Endothelial cell of umbilical vein (primary cell): ENCODE data around the gene SERPINB11. TPM values are rescaled to one million over a fixed set of nuclear protein-coding genes. Genes with fewer than 3 reads are reported as not detected.

ENCODE experiments used
- BruUV-seq: library from RNA; stranded (reverse); fragments of 400-500 nt; replicated peaks from 2 replicates; lab custom pipeline; 2021; lab: Mats Ljungman, UMichigan
- CTCF ChIA-PET: fragments of 300-600, 350-600 bp; sonication (Branson Sonifier 250); formaldehyde crosslinking; loops from one replicate; lab custom pipeline; 2021; ENCODE audit warnings: antibody characterized with exemption, inconsistent platforms; lab: Charles Lee
- POLR2A ChIA-PET: fragments of 300-600, 350-600 bp; sonication (Branson Sonifier 250); formaldehyde crosslinking; loops from one replicate; lab custom pipeline; 2021; ENCODE audit warnings: antibody characterized with exemption, inconsistent platforms; lab: Charles Lee
- DNase-seq: peaks from one replicate; pipeline ENCODE4 v3.0.0-alpha.2; 2011; ENCODE audit warnings: low read depth, low spot score
- FAIRE-seq: peaks from 2 replicates; lab custom pipeline; 2011; peaks lifted over from hg19 to GRCh38; lab: Jason Lieb, UNC
- H2AFZ ChIP-seq: 2 replicates; pipeline ENCODE4 v1.6.0; 2012; ENCODE audit warnings: low read depth, low read length, control low read depth, inconsistent platforms
- H3K27ac ChIP-seq: 2 replicates; pipeline ENCODE4 v1.5.1; 2011; ENCODE audit warnings: low read depth, mild to moderate bottlenecking, control low read depth, low read length, moderate library complexity; ENCODE audit not compliant: insufficient read depth
- H3K27me3 ChIP-seq, 2 experiments: 2 replicates each; pipeline versions ENCODE4 v1.6.0 to v1.6.1; 2011; ENCODE audit warnings: low read length in 2 of 2, mixed read lengths in 1 of 2; ENCODE audit not compliant: control insufficient read depth in 2 of 2, insufficient read depth in 2 of 2
- H3K36me3 ChIP-seq, 2 experiments: 2 replicates in 1 of 2; 3 replicates in 1 of 2; pipeline ENCODE4 v1.5.1; 2011; ENCODE audit warnings: low read length in 2 of 2, mild to moderate bottlenecking in 1 of 2, moderate library complexity in 1 of 2; ENCODE audit not compliant: control insufficient read depth in 2 of 2, insufficient read depth in 2 of 2; ENCODE audit errors: extremely low read depth in 1 of 2
- H3K4me1 ChIP-seq: 3 replicates; pipeline ENCODE4 v1.5.1; 2011; ENCODE audit warnings: mild to moderate bottlenecking, low read length; ENCODE audit not compliant: control insufficient read depth, insufficient read depth; ENCODE audit errors: extremely low read depth
- H3K4me2 ChIP-seq: 2 replicates; pipeline ENCODE4 v1.6.1; 2011; ENCODE audit warnings: low read length, control low read depth, mixed read lengths; ENCODE audit not compliant: insufficient read depth
- H3K4me3 ChIP-seq, 3 experiments: fragments of 200-600 bp in 1 of 3; sonication (generic), shearing (Covaris generic) in 1 of 3; replicated peaks in 1 of 3; 2 replicates each; pipeline ENCODE4 v1.5.1; 2011 to 2016; ENCODE audit warnings: control low read depth in 3 of 3, low read length in 3 of 3, mild to moderate bottlenecking in 2 of 3, inconsistent platforms in 1 of 3, low read depth in 1 of 3, moderate library complexity in 1 of 3; ENCODE audit not compliant: insufficient read depth in 1 of 3
- H3K79me2 ChIP-seq: 2 replicates; pipeline ENCODE4 v1.6.0; 2012; ENCODE audit warnings: low read length, inconsistent platforms; ENCODE audit not compliant: control insufficient read depth, insufficient read depth
- H3K9ac ChIP-seq: replicated peaks from 2 replicates; pipeline ENCODE3; 2011; ENCODE audit warnings: low read length, control low read depth; ENCODE audit not compliant: insufficient read depth; ENCODE audit errors: extremely low read depth
- H3K9me1 ChIP-seq: replicated peaks from 3 replicates; pipeline ENCODE4 v1.6.0; 2011; ENCODE audit warnings: mild to moderate bottlenecking, low read length; ENCODE audit not compliant: control insufficient read depth, insufficient read depth; ENCODE audit errors: extremely low read depth
- H3K9me3 ChIP-seq: replicated peaks from 2 replicates; pipeline ENCODE4 v1.5.1; 2012; ENCODE audit warnings: low read length, inconsistent platforms; ENCODE audit not compliant: control insufficient read depth, insufficient read depth
- H4K20me1 ChIP-seq: replicated peaks from 2 replicates; pipeline ENCODE3; 2011; ENCODE audit warnings: mild to moderate bottlenecking, low read length; ENCODE audit not compliant: control insufficient read depth, insufficient read depth; ENCODE audit errors: extremely low read depth
- CTCF ChIP-seq, 2 donors: IDR thresholded peaks; 1 replicate in 1 of 2; 2 replicates in 1 of 2; pipeline ENCODE4 v1.5.1; 2011; ENCODE audit warnings: low read length in 2 of 2, mild to moderate bottlenecking in 2 of 2, moderate library complexity in 2 of 2, control low read depth in 1 of 2, inconsistent platforms in 1 of 2, low read depth in 1 of 2; ENCODE audit not compliant: insufficient read depth in 1 of 2; ENCODE audit errors: extremely low read depth in 1 of 2
- EZH2 ChIP-seq: IDR thresholded peaks from 2 replicates; pipeline ENCODE4 v1.6.1; 2012; ENCODE audit warnings: borderline replicate concordance, low read depth, mild to moderate bottlenecking, moderate library complexity, low read length, inconsistent platforms; ENCODE audit not compliant: severe bottlenecking
- FOS ChIP-seq: IDR thresholded peaks from 2 replicates; pipeline ENCODE4 v1.6.1; 2011; ENCODE audit warnings: mild to moderate bottlenecking, low read length, moderate library complexity, borderline replicate concordance; ENCODE audit not compliant: insufficient read depth
- GATA2 ChIP-seq: IDR thresholded peaks from 2 replicates; pipeline ENCODE4 v1.7.0; 2011; ENCODE audit warnings: low read depth, mild to moderate bottlenecking, moderate library complexity, mixed read lengths, low read length; ENCODE audit not compliant: insufficient read length, insufficient read depth
- JUN ChIP-seq: IDR thresholded peaks from 2 replicates; pipeline ENCODE4 v1.6.1; 2011; ENCODE audit warnings: borderline replicate concordance, low read depth; ENCODE audit not compliant: insufficient read length, insufficient read depth
- MAX ChIP-seq: IDR thresholded peaks from 2 replicates; pipeline ENCODE4 v1.6.1; 2011; ENCODE audit not compliant: insufficient read depth, insufficient read length
- MYC ChIP-seq: IDR thresholded peaks from one replicate; pipeline ENCODE4 v1.6.1; 2011; ENCODE audit warnings: mild to moderate bottlenecking, low read depth, low read length
- POLR2A ChIP-seq: IDR thresholded peaks from 2 replicates; pipeline ENCODE4 v1.6.1; 2012; ENCODE audit warnings: low read depth, mild to moderate bottlenecking, control low read depth, low read length
- POLR2AphosphoS5 ChIP-seq: IDR thresholded peaks from 2 replicates; pipeline ENCODE4 v1.6.1; 2012; ENCODE audit warnings: low read depth, mild to moderate bottlenecking, control low read depth, low read length, moderate library complexity; ENCODE audit not compliant: insufficient read depth
- dilution Hi-C: fragments of 300-500 bp; cut with MboI; formaldehyde crosslinking; loops from one replicate; pipeline ENCODE4 v1.15.0; 2019; ENCODE audit warnings: low sequenced_read_pairs; ENCODE audit not compliant: extremely low pct_ligation_motif_present
- intact Hi-C: fragments of 100-400 bp; cut with micrococcal nuclease; formaldehyde crosslinking; loops from one replicate; pipeline ENCODE4 v1.10.0; 2022
- polyA plus RNA-seq, 4 experiments: library from polyadenylated mRNA; depleted of rRNA in 3 of 4; stranded (reverse) in 3 of 4; unstranded in 1 of 4; fragments of >200 nt; gene quantifications; 2 replicates each; pipeline versions ENCODE4 v1.2.1 to v1.2.3, GENCODE V29; 2011 to 2012; ENCODE audit warnings: missing spikeins in 1 of 4
- total RNA-seq: library from RNA; stranded (reverse); gene quantifications from 2 replicates; pipeline ENCODE4 v1.2.3, GENCODE V29; 2021

The SERPINB11 gene
- total and polyA plus RNA-seq, 2 donors (not counting 3 experiments of a cell fraction or from before 2014, with no cell fraction given) = not detected

GRCh38 chr18:63664571-63664970 is 38.2 kb upstream of the SERPINB11 start:
- no peak for FAIRE-seq
- dilution Hi-C loops = no loop called here
- POLR2A ChIA-PET = no interaction called here

More at GRCh38 chr18:63664571-63664970, 38.2 kb upstream of the SERPINB11 start:
- intact Hi-C loops = no loop called here
- Histone ChIP-seq H3K79me2 (no peaks in the 10 kb centered on the region), H4K20me1 (no peaks in the 10 kb centered on the region), H3K27ac (no peak overlapping the region), H2AFZ (no peak overlapping the region), H3K27me3 (no peaks in the 10 kb centered on the region), H3K4me3 (no peak overlapping the region), H3K4me1 (no peaks in the 10 kb centered on the region), H3K4me2 (no peak overlapping the region), H3K9ac (no peak overlapping the region), H3K36me3 (no peaks in the 10 kb centered on the region), H3K9me3 (no peaks in the 10 kb centered on the region), H3K9me1 (no peaks in the 10 kb centered on the region)
- DNase-seq = no peak
- TF ChIP-seq MYC = no peak
- no peak for TF ChIP-seq JUN
- TF ChIP-seq EZH2 = no peak
- no peak for TF ChIP-seq CTCF (IDR thresholded peaks at IDR 0.05; ENCODE audit: extremely low read depth in 1 of 2, insufficient read depth in 1 of 2, low read depth in 1 of 2, low read length in 2 of 2)
- TF ChIP-seq FOS = no peak
- no peak for TF ChIP-seq GATA2
- no peak for TF ChIP-seq POLR2A
- TF ChIP-seq MAX = no peak
- TF ChIP-seq POLR2AphosphoS5 = no peak
- no TSS peak for BruUV-seq
- CTCF ChIA-PET = no interaction called here
